Lower lobe of right lung (tissue), 2 donors: ENCODE measurements around the gene CHD5. TPM values are rescaled to one million over a fixed set of nuclear protein-coding genes. Genes with fewer than 3 reads are reported as not detected.

ENCODE experiments used
- ATAC-seq, 2 donors: fragments of 200-7000 bp; cut with Tn5 transposase; one replicate each; pipeline ENCODE4 v1.9.1; 2020 to 2022; ENCODE audit warnings: mild to moderate bottlenecking in 2 of 2, moderate library complexity in 2 of 2
- DNase-seq: peaks from one replicate; pipeline ENCODE4 v3.0.0-alpha.2; 2020
- H3K27ac ChIP-seq: fragments of 200-600 bp; one replicate; pipeline ENCODE4 v1.8.0; 2022
- H3K27me3 ChIP-seq: fragments of 200-600 bp; one replicate; pipeline ENCODE4 v1.8.0; 2022; ENCODE audit warnings: low read depth
- H3K36me3 ChIP-seq: fragments of 200-600 bp; one replicate; pipeline ENCODE4 v1.8.0; 2022; ENCODE audit warnings: mild to moderate bottlenecking
- H3K4me1 ChIP-seq: fragments of 200-600 bp; one replicate; pipeline ENCODE4 v1.8.0; 2022
- H3K4me3 ChIP-seq: fragments of 200-600 bp; one replicate; pipeline ENCODE4 v1.8.0; 2022; ENCODE audit warnings: mild to moderate bottlenecking
- H3K9me3 ChIP-seq: fragments of 200-600 bp; one replicate; pipeline ENCODE4 v1.8.0; 2022
- CTCF ChIP-seq: fragments of 200-600 bp; IDR thresholded peaks from one replicate; pipeline ENCODE4 v1.8.0; 2022; ENCODE audit warnings: antibody characterized with exemption, mild to moderate bottlenecking
- intact Hi-C: fragments of 100-400 bp; cut with DNase I; formaldehyde crosslinking; loops from one replicate; pipeline ENCODE4 v1.11.0; 2022
- total RNA-seq: library from RNA; stranded (reverse); fragmentation: NEBNext Ultra II Directional; extraction: Animal tissue kit (Norgen Biotek cat#: 25700); gene quantifications from one replicate; pipeline ENCODE4 v1.2.1, GENCODE V29; 2021
- donor health status: DM: no; HTN: yes; CAD: no; lungs with severe emphysema.

Gene CHD5
- total RNA-seq, 1 donor from 2014 or later = 0.56 TPM

GRCh38 chr1:6072774-6073479 lies 107.2 kb downstream of the CHD5 start:
- Histone ChIP-seq H3K9me3 (no peaks in the 10 kb centered on the region), H3K27ac (no peak overlapping the region), H3K4me1 (no peaks in the 10 kb centered on the region), H3K4me3 (no peak overlapping the region), H3K27me3 (no peaks in the 10 kb centered on the region), H3K36me3 (peaks cover 27% of the 10 kb centered on the region)
- DNase-seq (peak; percentile 29), ATAC-seq (no peak)
- TF ChIP-seq CTCF = no peak
- intact Hi-C loops = no loop called here

GRCh38 chr1:6071219-6071618 lies 108.9 kb downstream of the CHD5 start:
- DNase-seq = no peak
- intact Hi-C loops = no loop called here
- no peak for TF ChIP-seq CTCF
- Histone ChIP-seq H3K4me3 (no peak overlapping the region), H3K27me3 (no peaks in the 10 kb centered on the region), H3K27ac (no peak overlapping the region), H3K9me3 (no peaks in the 10 kb centered on the region), H3K36me3 (peaks cover 22% of the 10 kb centered on the region), H3K4me1 (no peaks in the 10 kb centered on the region)
- ATAC-seq = no peak

- Histone ChIP-seq H3K4me3 (no peak overlapping the region), H3K9me3 (no peaks in the 10 kb centered on the region), H3K27ac (no peak overlapping the region), H3K36me3 (peaks cover 18% of the 10 kb centered on the region), H3K27me3 (no peaks in the 10 kb centered on the region), H3K4me1 (no peaks in the 10 kb centered on the region)
- ATAC-seq = no peak
- intact Hi-C loops = no loop called here
- TF ChIP-seq CTCF = no peak
- no peak for DNase-seq
Measured at GRCh38 chr1:6070450-6070974, 109.6 kb downstream of the CHD5 start.

- ATAC-seq (no peak), DNase-seq (no peak)
- no peak overlapping the region for H3K4me3 ChIP-seq
- intact Hi-C loops = no loop called here
- H3K9me3 ChIP-seq = no peaks in the 10 kb centered on the region
- peaks cover 13% of the 10 kb centered on the region for H3K36me3 ChIP-seq
- no peaks in the 10 kb centered on the region for H3K27me3 ChIP-seq
- TF ChIP-seq CTCF = no peak
- no peak overlapping the region for H3K27ac ChIP-seq
- no peaks in the 10 kb centered on the region for H3K4me1 ChIP-seq
Measured at GRCh38 chr1:6069573-6069972, 110.5 kb downstream of the CHD5 start.

- Histone ChIP-seq H3K4me1 (no peaks in the 10 kb centered on the region), H3K27ac (no peak overlapping the region), H3K27me3 (no peaks in the 10 kb centered on the region), H3K9me3 (no peaks in the 10 kb centered on the region), H3K4me3 (no peak overlapping the region), H3K36me3 (peaks cover 7% of the 10 kb centered on the region)
- TF ChIP-seq CTCF = no peak
- DNase-seq = no peak
- ATAC-seq = no peak
- intact Hi-C loops = no loop called here
Measured at GRCh38 chr1:6068932-6069331, 111.2 kb downstream of the CHD5 start.
